ENCODE measurements around the gene CEACAM6. TPM values are rescaled to one million over a fixed set of nuclear protein-coding genes. Genes with fewer than 3 reads are reported as not detected.

The CEACAM6 gene
- polyA plus RNA-seq (2013, experiment 1 of 2) = not detected
- not detected for polyA plus RNA-seq (2013, experiment 2 of 2)

DNA sequence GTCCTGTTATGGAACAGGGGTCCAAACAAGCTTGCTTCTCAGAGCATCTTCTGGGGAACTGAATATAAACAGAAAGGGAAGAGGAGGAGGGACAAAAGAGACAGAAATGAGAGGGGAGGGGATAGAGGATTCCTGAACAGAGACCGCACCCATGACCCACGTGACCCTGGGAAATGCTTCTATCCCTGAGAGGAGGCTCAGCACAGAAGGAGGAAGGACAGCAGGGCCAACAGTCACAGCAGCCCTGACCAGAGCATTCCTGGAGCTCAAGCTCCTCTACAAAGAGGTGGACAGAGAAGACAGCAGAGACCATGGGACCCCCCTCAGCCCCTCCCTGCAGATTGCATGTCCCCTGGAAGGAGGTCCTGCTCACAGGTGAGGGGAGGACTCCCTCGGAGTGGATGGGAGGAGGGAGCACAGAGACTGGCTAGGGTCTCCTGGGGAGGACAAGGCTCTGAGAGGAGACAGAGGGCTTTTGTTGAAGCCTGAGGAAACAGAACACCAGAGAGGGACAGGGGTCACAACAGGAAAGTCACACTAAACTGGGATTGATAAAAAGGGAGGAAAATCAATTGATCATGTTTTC, at the start of gene CEACAM6:
TSS of gene CEACAM6 (plus strand) at position 203 of the 586 bp plus-strand sequence. CDS start at position 312, 109 bp downstream.
- Histone ChIP-seq H3K4me1 (ENCODE audit: control insufficient read depth, insufficient read depth, low read depth, low read length) (no peaks in the 10 kb centered on the region), H4K91ac (ENCODE audit: low read length) (no peak within 1 kb of the TSS), H3K27ac (ENCODE audit: low read length, poor library complexity, severe bottlenecking) (no peak within 1 kb of the TSS), H3K18ac (ENCODE audit: low read depth in 1 of 2, low read length in 2 of 2) (no peak within 1 kb of the TSS), H2BK120ac (ENCODE audit: low read depth, low read length) (no peak within 1 kb of the TSS), H2AFZ (ENCODE audit: low read depth, low read length) (no peak within 1 kb of the TSS), H3K4ac (ENCODE audit: low read depth in 1 of 2, low read length in 2 of 2) (no peak within 1 kb of the TSS), H3K79me1 (replicated peaks; ENCODE audit: low read length, poor library complexity, severe bottlenecking) (no peaks in the 10 kb centered on the region), H3K27me3 (ENCODE audit: control insufficient read depth in 1 of 2, insufficient read depth in 1 of 2, low read length in 2 of 2) (peaks cover 29 to 72% of the 10 kb centered on the region in 2 experiments), H3K36me3 (ENCODE audit: control insufficient read depth in 1 of 2, insufficient read depth in 2 of 2, low read depth in 1 of 2, low read length in 2 of 2) (no peaks in the 10 kb centered on the region), H3K4me2 (ENCODE audit: low read length, poor library complexity, severe bottlenecking) (no peak within 1 kb of the TSS), H3K9me3 (ENCODE audit: control insufficient read depth, low read length) (no peaks in the 10 kb centered on the region), H2BK12ac (ENCODE audit: low read length in 2 of 2) (no peak within 1 kb of the TSS), H3K23ac (ENCODE audit: low read length in 2 of 2) (no peak within 1 kb of the TSS), H3K14ac (ENCODE audit: low read length in 2 of 2) (no peak within 1 kb of the TSS), H3K9ac (ENCODE audit: low read length) (no peak within 1 kb of the TSS), H3K4me3 (ENCODE audit: insufficient read depth in 1 of 2, low read depth in 1 of 2, low read length in 2 of 2) (no peak within 1 kb of the TSS), H2BK15ac (ENCODE audit: low read depth, poor library complexity, severe bottlenecking) (no peak within 1 kb of the TSS), H2AK5ac (ENCODE audit: low read length, severe bottlenecking) (no peak within 1 kb of the TSS), H2BK5ac (ENCODE audit: low read depth, low read length, poor library complexity, severe bottlenecking) (no peak within 1 kb of the TSS), H4K8ac (ENCODE audit: low read length) (no peak within 1 kb of the TSS)
- DNase-seq = no peak
- WGBS = 50% methylated on average over 3 of the region's 3 CpGs

DNA sequence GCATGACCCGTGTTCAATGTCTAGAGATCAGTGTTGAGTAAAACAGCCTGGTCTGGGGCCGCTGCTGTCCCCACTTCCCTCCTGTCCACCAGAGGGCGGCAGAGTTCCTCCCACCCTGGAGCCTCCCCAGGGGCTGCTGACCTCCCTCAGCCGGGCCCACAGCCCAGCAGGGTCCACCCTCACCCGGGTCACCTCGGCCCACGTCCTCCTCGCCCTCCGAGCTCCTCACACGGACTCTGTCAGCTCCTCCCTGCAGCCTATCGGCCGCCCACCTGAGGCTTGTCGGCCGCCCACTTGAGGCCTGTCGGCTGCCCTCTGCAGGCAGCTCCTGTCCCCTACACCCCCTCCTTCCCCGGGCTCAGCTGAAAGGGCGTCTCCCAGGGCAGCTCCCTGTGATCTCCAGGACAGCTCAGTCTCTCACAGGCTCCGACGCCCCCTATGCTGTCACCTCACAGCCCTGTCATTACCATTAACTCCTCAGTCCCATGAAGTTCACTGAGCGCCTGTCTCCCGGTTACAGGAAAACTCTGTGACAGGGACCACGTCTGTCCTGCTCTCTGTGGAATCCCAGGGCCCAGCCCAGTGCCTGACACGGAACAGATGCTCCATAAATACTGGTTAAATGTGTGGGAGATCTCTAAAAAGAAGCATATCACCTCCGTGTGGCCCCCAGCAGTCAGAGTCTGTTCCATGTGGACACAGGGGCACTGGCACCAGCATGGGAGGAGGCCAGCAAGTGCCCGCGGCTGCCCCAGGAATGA, 48.4 kb upstream of the CEACAM6 start:
- H3K4me1 ChIP-seq (ENCODE audit: control insufficient read depth, insufficient read depth, low read depth, low read length) = no peaks in the 10 kb centered on the region
- H4K8ac ChIP-seq (ENCODE audit: low read length) = no peak overlapping the region
- 73% methylated on average over 26 of the region's 26 CpGs for WGBS
- no peak overlapping the region for H3K18ac ChIP-seq (ENCODE audit: low read depth in 1 of 2, low read length in 2 of 2)
- no peak overlapping the region for H2BK12ac ChIP-seq (ENCODE audit: low read length in 2 of 2)
- no peaks in the 10 kb centered on the region for H3K9me3 ChIP-seq (ENCODE audit: control insufficient read depth, low read length)
- H4K91ac ChIP-seq (ENCODE audit: low read length) = no peak overlapping the region
- H3K36me3 ChIP-seq (ENCODE audit: control insufficient read depth in 1 of 2, insufficient read depth in 2 of 2, low read depth in 1 of 2, low read length in 2 of 2) = no peaks in the 10 kb centered on the region
- no peak overlapping the region for H3K27ac ChIP-seq (ENCODE audit: low read length, poor library complexity, severe bottlenecking)
- no peak for DNase-seq
- no peak overlapping the region for H3K4me3 ChIP-seq (ENCODE audit: insufficient read depth in 1 of 2, low read depth in 1 of 2, low read length in 2 of 2)
- no peak overlapping the region for H2BK5ac ChIP-seq (ENCODE audit: low read depth, low read length, poor library complexity, severe bottlenecking)
- H3K79me1 ChIP-seq (replicated peaks; ENCODE audit: low read length, poor library complexity, severe bottlenecking) = no peaks in the 10 kb centered on the region
- H3K23ac ChIP-seq (ENCODE audit: low read length in 2 of 2) = no peak overlapping the region
- H3K4me2 ChIP-seq (ENCODE audit: low read length, poor library complexity, severe bottlenecking) = no peak overlapping the region
- no peak overlapping the region for H2AK5ac ChIP-seq (ENCODE audit: low read length, severe bottlenecking)
- no peak overlapping the region for H3K9ac ChIP-seq (ENCODE audit: low read length)
- peaks cover 0 to 58% of the 10 kb centered on the region in 2 experiments for H3K27me3 ChIP-seq (ENCODE audit: control insufficient read depth in 1 of 2, insufficient read depth in 1 of 2, low read length in 2 of 2)
- H2BK15ac ChIP-seq (ENCODE audit: low read depth, poor library complexity, severe bottlenecking) = no peak overlapping the region
- no peak overlapping the region for H2BK120ac ChIP-seq (ENCODE audit: low read depth, low read length)
- H3K4ac ChIP-seq (ENCODE audit: low read depth in 1 of 2, low read length in 2 of 2) = no peak overlapping the region
- no peak overlapping the region for H3K14ac ChIP-seq (ENCODE audit: low read length in 2 of 2)
- no peak overlapping the region for H2AFZ ChIP-seq (ENCODE audit: low read depth, low read length)

DNA sequence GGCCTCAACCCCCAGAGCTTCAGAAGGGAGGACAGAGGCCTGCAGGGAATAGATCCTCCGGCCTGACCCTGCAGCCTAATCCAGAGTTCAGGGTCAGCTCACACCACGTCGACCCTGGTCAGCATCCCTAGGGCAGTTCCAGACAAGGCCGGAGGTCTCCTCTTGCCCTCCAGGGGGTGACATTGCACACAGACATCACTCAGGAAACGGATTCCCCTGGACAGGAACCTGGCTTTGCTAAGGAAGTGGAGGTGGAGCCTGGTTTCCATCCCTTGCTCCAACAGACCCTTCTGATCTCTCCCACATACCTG, 47.9 kb upstream of the CEACAM6 start:
- no peak overlapping the region for H2BK15ac ChIP-seq (ENCODE audit: low read depth, poor library complexity, severe bottlenecking)
- H2BK5ac ChIP-seq (ENCODE audit: low read depth, low read length, poor library complexity, severe bottlenecking) = no peak overlapping the region
- no peak overlapping the region for H3K18ac ChIP-seq (ENCODE audit: low read depth in 1 of 2, low read length in 2 of 2)
- no peak overlapping the region for H2BK12ac ChIP-seq (ENCODE audit: low read length in 2 of 2)
- no peak overlapping the region for H3K9ac ChIP-seq (ENCODE audit: low read length)
- H2BK120ac ChIP-seq (ENCODE audit: low read depth, low read length) = no peak overlapping the region
- no peak overlapping the region for H2AFZ ChIP-seq (ENCODE audit: low read depth, low read length)
- no peaks in the 10 kb centered on the region for H3K79me1 ChIP-seq (replicated peaks; ENCODE audit: low read length, poor library complexity, severe bottlenecking)
- no peak overlapping the region for H2AK5ac ChIP-seq (ENCODE audit: low read length, severe bottlenecking)
- 74% methylated on average over 5 of the region's 5 CpGs for WGBS
- H3K4me3 ChIP-seq (ENCODE audit: insufficient read depth in 1 of 2, low read depth in 1 of 2, low read length in 2 of 2) = no peak overlapping the region
- no peak for DNase-seq
- H3K36me3 ChIP-seq (ENCODE audit: control insufficient read depth in 1 of 2, insufficient read depth in 2 of 2, low read depth in 1 of 2, low read length in 2 of 2) = no peaks in the 10 kb centered on the region
- H3K27me3 ChIP-seq (ENCODE audit: control insufficient read depth in 1 of 2, insufficient read depth in 1 of 2, low read length in 2 of 2) = peaks cover 0 to 64% of the 10 kb centered on the region in 2 experiments
- no peak overlapping the region for H4K91ac ChIP-seq (ENCODE audit: low read length)
- H4K8ac ChIP-seq (ENCODE audit: low read length) = no peak overlapping the region
- no peak overlapping the region for H3K23ac ChIP-seq (ENCODE audit: low read length in 2 of 2)
- H3K4me2 ChIP-seq (ENCODE audit: low read length, poor library complexity, severe bottlenecking) = no peak overlapping the region
- no peaks in the 10 kb centered on the region for H3K4me1 ChIP-seq (ENCODE audit: control insufficient read depth, insufficient read depth, low read depth, low read length)
- H3K4ac ChIP-seq (ENCODE audit: low read depth in 1 of 2, low read length in 2 of 2) = no peak overlapping the region
- H3K27ac ChIP-seq (ENCODE audit: low read length, poor library complexity, severe bottlenecking) = no peak overlapping the region
- no peaks in the 10 kb centered on the region for H3K9me3 ChIP-seq (ENCODE audit: control insufficient read depth, low read length)
- H3K14ac ChIP-seq (ENCODE audit: low read length in 2 of 2) = no peak overlapping the region

DNA sequence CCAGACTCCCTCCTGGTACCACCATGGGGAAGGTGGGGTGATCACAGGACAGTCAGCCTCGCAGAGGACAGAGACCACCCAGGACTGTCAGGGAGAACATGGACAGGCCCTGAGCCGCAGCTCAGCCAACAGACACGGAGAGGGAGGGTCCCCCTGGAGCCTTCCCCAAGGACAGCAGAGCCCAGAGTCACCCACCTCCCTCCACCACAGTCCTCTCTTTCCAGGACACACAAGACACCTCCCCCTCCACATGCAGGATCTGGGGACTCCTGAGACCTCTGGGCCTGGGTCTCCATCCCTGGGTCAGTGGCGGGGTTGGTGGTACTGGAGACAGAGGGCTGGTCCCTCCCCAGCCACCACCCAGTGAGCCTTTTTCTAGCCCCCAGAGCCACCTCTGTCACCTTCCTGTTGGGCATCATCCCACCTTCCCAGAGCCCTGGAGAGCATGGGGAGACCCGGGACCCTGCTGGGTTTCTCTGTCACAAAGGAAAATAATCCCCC, 47.4 kb upstream of the CEACAM6 start:
- H3K23ac ChIP-seq (ENCODE audit: low read length in 2 of 2) = no peak overlapping the region
- H3K14ac ChIP-seq (ENCODE audit: low read length in 2 of 2) = no peak overlapping the region
- H3K36me3 ChIP-seq (ENCODE audit: control insufficient read depth in 1 of 2, insufficient read depth in 2 of 2, low read depth in 1 of 2, low read length in 2 of 2) = no peaks in the 10 kb centered on the region
- no peak overlapping the region for H2BK5ac ChIP-seq (ENCODE audit: low read depth, low read length, poor library complexity, severe bottlenecking)
- H3K4me3 ChIP-seq (ENCODE audit: insufficient read depth in 1 of 2, low read depth in 1 of 2, low read length in 2 of 2) = no peak overlapping the region
- no peak overlapping the region for H2BK120ac ChIP-seq (ENCODE audit: low read depth, low read length)
- H3K4me2 ChIP-seq (ENCODE audit: low read length, poor library complexity, severe bottlenecking) = no peak overlapping the region
- no peaks in the 10 kb centered on the region for H3K79me1 ChIP-seq (replicated peaks; ENCODE audit: low read length, poor library complexity, severe bottlenecking)
- no peak overlapping the region for H3K18ac ChIP-seq (ENCODE audit: low read depth in 1 of 2, low read length in 2 of 2)
- no peak overlapping the region for H3K4ac ChIP-seq (ENCODE audit: low read depth in 1 of 2, low read length in 2 of 2)
- no peaks in the 10 kb centered on the region for H3K9me3 ChIP-seq (ENCODE audit: control insufficient read depth, low read length)
- no peak overlapping the region for H2AK5ac ChIP-seq (ENCODE audit: low read length, severe bottlenecking)
- DNase-seq = no peak
- no peak overlapping the region for H2AFZ ChIP-seq (ENCODE audit: low read depth, low read length)
- no peak overlapping the region for H2BK12ac ChIP-seq (ENCODE audit: low read length in 2 of 2)
- no peak overlapping the region for H4K91ac ChIP-seq (ENCODE audit: low read length)
- no peak overlapping the region for H4K8ac ChIP-seq (ENCODE audit: low read length)
- no peak overlapping the region for H3K9ac ChIP-seq (ENCODE audit: low read length)
- WGBS = 58% methylated on average over 5 of the region's 5 CpGs
- H3K4me1 ChIP-seq (ENCODE audit: control insufficient read depth, insufficient read depth, low read depth, low read length) = no peaks in the 10 kb centered on the region
- peaks cover 0 to 66% of the 10 kb centered on the region in 2 experiments for H3K27me3 ChIP-seq (ENCODE audit: control insufficient read depth in 1 of 2, insufficient read depth in 1 of 2, low read length in 2 of 2)
- H3K27ac ChIP-seq (ENCODE audit: low read length, poor library complexity, severe bottlenecking) = no peak overlapping the region
- H2BK15ac ChIP-seq (ENCODE audit: low read depth, poor library complexity, severe bottlenecking) = no peak overlapping the region
